GM21723 (cell line): ENCODE measurements around the gene VEPH1.

ENCODE experiments used
- ATAC-seq: cut with Tn5 transposase; IDR thresholded peaks from one replicate; pipeline ENCODE4 v1.9.1; 2021; ENCODE audit warnings: mild to moderate bottlenecking, moderate library complexity; ENCODE audit not compliant: unreplicated experiment

The VEPH1 gene

DNA sequence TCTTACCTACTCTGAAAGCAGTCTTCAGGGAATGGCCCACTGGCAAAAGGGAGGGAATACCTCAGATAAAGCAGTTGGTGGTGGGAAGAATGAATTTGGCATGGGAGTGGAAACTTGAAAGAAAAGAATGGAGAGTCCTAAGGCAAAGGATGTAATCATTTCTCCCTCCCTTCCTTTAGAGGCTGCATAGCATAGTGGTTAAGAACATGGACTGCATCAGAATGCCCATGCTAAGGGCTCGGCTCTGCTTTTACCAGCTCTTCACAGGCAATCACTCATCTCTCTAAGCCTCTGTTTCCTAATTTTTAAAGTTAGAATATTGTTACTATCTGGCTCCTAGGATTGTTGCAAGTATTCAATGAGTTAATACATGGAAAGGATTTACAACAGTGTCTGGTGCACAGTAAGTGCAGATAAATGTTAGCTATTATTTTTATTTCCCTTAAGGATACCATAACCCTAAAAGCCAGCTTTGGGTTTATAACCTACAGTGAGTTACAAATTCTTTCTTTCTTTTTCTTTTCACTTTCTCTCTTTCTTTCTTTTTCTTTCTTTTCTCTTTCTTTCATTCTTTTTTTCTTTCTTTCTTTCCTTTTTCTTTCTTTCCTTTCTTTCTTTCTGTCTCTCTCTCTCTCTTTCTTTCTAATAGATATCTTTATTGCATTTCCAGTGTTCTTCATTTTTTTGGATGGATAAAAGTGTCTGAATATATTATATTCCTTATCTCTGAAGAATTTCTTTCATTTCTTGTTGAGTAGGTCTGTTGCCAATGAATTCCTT, 23.6 kb downstream of the VEPH1 start:
- no peak for ATAC-seq

- no peak for ATAC-seq
Observed at GRCh38 chr3:157477441-157477840, 25.8 kb downstream of the VEPH1 start.

DNA sequence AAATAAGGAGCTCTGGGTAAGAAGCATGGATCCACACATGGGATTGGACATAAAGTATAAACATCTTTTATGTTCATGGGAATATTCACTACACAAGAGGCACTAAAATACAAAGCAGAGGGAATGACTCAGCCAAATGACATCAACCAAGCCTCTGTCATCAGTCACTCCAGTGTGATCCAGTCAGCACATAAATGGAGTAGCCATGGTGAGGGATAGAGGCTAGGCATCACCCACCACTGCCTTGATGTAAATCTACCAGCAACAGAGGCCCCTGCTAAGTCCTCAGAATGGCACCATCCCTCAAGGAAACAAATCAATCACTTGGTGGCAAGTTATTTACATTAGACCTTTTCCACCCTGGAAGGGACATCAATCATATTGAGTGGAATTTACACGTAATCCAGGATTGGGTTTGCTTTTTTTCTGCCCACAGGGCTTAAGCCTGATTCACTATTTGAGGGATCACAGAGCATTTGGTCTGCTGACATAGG, 27.2 kb downstream of the VEPH1 start:
- ATAC-seq: no peak

GRCh38 chr3:157472648-157473047, 30.6 kb downstream of the VEPH1 start:
- ATAC-seq: no peak

DNA sequence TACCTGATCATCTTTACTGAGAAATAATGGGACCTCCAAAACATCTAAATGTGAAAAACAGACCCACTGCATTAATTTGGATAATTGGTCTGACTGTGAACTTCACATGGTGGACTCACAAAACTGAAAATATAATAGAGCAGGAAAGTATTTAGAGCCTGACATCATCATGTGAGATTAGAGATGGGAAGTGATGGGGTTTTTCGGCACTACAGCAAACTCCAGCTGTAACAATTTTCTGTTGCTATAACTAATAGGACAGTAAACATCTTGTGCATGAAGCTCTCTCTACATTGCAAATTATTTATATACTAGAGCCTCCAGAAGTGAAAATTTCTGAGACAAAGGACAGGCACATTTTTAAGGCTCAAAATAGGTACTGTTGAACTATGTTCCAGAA, 32.2 kb downstream of the VEPH1 start:
- no peak for ATAC-seq

- no peak for ATAC-seq
Observed at GRCh38 chr3:157469561-157470294, 33.5 kb downstream of the VEPH1 start.

- no peak for ATAC-seq
Observed at GRCh38 chr3:157467200-157467599, 36.0 kb downstream of the VEPH1 start.

DNA sequence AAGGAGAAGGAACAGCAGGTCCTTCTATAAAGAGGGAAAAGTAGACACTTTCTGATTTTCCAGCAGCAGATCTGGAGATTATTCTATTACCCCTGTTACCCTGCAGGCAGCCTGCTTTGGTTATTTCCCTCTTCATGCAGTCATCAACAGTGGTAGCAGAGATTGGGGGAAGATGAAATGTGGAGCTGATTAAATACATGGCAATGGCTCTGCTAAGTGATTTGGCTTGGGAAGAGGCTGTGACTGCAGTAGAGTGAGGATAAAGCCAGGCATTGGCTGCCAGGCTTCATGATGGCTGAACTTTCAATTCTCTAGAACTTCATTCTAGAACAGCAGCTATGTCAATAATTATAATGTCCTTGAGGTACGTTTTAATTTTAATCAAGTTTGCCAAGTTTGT, 37.5 kb downstream of the VEPH1 start:
- ATAC-seq: no peak

- ATAC-seq: no peak
Observed at GRCh38 chr3:157464321-157464720, 38.9 kb downstream of the VEPH1 start.

GRCh38 chr3:157463816-157464215, 39.4 kb downstream of the VEPH1 start:
- ATAC-seq: no peak

DNA sequence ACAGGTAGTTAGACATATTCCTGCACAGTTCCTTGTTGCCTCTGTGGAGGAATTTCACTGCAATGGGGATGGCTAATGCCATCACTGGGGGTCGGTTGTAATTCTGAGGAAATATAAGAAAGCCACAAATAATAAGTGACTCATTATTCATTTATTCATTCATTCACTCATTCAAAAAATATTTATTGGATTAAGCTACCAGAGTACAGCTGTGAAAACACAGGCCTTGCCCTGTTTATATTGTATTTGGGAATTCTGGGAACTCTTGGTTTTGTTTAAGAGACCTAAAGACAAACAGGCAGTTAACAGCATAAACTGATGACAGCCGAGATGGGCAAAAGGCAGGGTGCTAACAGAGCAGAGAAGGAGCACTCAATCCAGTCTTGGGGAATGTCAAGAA, 43.0 kb downstream of the VEPH1 start:
- ATAC-seq: no peak

DNA sequence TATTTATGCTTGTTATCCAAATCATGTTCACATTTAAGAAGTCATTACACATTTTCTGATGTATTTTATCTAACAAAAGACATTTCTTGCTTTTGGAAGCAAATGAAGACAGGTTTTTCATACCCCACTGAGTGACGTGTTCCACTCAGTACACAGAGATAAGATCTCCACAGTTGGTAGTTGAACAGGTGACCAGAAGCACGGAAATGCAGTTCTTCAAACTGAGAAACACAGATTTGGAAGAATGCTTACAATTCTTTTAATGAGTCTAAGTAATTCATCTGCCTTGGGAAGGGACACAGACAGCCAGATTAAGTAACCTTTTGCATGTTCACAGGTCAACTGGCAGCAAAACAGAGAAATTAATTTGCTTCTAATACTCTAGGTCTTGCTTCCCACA, 43.5 kb downstream of the VEPH1 start:
- no peak for ATAC-seq

GRCh38 chr3:157453824-157454223, 49.4 kb downstream of the VEPH1 start:
- ATAC-seq: no peak

DNA sequence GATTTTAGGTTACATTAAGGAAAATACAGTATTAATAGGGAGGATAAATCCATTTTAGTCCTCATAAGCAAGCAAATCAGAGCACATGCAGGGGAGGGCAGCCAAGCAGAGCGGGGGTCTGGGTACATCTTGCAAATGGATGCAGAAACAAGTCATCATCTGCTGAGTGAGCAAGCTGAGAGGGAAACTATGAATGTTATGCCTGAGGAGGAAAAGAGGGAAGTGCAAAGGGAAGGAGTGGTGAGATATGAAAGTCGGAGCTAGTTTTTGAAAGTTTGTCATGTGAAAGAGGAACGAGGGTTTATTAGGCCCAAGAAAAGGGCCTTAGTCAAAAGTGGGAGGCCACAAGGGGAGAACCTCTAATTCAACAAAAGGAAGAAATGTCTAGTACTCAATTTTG, 51.1 kb downstream of the VEPH1 start:
- no peak for ATAC-seq

DNA sequence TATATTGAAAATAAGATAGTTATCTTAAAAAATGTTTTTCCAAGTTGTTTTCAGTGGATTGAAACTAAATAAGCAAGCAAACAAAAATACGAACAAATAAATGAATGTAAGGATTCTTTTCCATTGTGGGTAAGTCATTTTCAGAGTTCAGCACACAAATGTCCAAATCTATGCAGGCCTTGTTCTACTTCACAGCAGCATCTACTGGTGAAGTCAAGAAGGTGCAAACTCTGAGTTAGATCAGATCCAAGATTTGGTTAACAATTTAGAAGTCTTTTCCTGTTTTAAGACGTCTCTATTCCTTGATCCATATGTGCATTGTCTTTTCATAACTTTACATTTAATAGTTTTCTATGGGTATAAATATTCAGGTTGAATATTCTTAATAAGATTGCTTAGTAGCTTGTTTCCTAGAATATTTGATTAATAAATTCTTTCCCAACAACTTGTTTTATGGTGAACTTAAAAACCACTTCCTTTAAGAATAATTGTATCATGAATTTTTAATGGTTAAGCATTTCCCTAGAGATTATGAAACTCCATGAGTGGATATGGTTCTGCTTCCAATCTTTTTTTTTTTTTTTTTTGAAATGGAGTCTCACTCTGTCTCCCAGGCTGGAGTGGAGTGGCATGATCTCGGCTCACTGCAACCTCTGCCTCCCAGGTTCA, 56.1 kb downstream of the VEPH1 start:
- ATAC-seq: no peak

DNA sequence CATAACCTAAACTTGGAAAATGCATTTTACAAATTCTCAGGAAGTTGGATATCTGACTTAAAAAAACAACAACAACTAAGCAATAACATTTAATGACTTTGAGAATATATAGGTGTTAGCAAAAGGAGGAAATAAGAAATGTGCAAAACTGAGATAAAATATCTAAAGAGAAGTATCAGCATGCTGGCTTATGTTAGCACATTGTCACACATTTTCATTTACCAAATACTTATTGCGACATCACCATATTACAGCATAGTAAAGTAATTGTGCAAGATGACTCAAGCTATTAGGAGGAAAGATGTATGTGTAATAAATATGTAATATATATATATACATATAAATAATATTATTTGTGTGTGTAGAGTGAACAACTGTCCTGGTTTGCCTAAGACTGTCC, 57.4 kb downstream of the VEPH1 start:
- ATAC-seq: no peak

- no peak for ATAC-seq
Observed at GRCh38 chr3:157444797-157445184, 58.4 kb downstream of the VEPH1 start.

GRCh38 chr3:157443905-157444796, 59.1 kb downstream of the VEPH1 start:
- no peak for ATAC-seq

DNA sequence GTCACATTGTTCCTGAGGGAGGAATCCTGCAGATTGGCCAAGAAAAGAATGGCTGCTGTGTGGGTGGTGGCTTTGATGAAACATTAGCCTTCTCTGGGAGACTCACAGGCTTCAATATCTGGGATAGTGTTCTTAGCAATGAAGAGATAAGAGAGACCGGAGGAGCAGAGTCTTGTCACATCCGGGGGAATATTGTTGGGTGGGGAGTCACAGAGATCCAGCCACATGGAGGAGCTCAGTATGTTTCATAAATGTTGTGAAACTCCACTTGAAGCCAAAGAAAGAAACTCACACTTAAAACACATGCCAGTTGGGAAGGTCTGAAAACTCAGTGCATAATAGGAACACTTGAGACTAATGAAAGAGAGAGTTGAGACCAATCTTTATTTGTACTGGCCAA, 60.5 kb downstream of the VEPH1 start:
- ATAC-seq: no peak

GRCh38 chr3:157441102-157441624, 62.1 kb downstream of the VEPH1 start:
- ATAC-seq: no peak
